ENCODE measurements around the gene CUEDC1. TPM values are rescaled to one million over a fixed set of nuclear protein-coding genes. Genes with fewer than 3 reads are reported as not detected.

The CUEDC1 gene
- total and polyA plus RNA-seq, 2 donors (not counting 1 experiment from before 2014, with no cell fraction given): 0.57 TPM; not detected in 1

GRCh38 chr17:57892146-57892819, 62.9 kb downstream of the CUEDC1 start:
- Mint-ChIP-seq H3K27me3 (peaks cover 41% of the 10 kb centered on the region), H3K4me3 (no peak overlapping the region), H3K27ac (peak overlapping the region; percentile 11), H3K9me3 (ENCODE audit: insufficient read depth) (no peaks in the 10 kb centered on the region), H3K4me1 (peaks cover 5% of the 10 kb centered on the region)
- Histone ChIP-seq H3K9me3 (ENCODE audit: control extremely low read depth in 1 of 3, control insufficient read depth in 2 of 3, insufficient read depth in 1 of 3, low read length in 2 of 3) (no peaks in the 10 kb centered on the region), H4K20me1 (ENCODE audit: control insufficient read depth, insufficient read depth, low read length, poor library complexity, severe bottlenecking) (no peaks in the 10 kb centered on the region), H3K79me2 (ENCODE audit: control insufficient read depth, insufficient read depth, low read length) (no peaks in the 10 kb centered on the region), H3K27me3 (replicated peaks in 1 of 4; ENCODE audit: control extremely low read depth in 1 of 4, control insufficient read depth in 3 of 4, insufficient read depth in 4 of 4, low read length in 3 of 4) (peaks cover 0 to 35% (median 12%) of the 10 kb centered on the region in 4 experiments), H2AFZ (ENCODE audit: insufficient read depth, low read depth, low read length, poor library complexity, severe bottlenecking) (no peak overlapping the region), H3K4me3 (ENCODE audit: control extremely low read depth in 1 of 5, extremely low read depth in 1 of 5, insufficient read depth in 1 of 5, low read depth in 2 of 5, low read length in 4 of 5) (no peak overlapping the region), H3K9ac (ENCODE audit: low read length) (no peak overlapping the region), H3K27ac (ENCODE audit: low read length in 2 of 2) (no peak overlapping the region), H3K4me1 (ENCODE audit: control insufficient read depth in 2 of 2, insufficient read depth in 2 of 2, low read length in 2 of 2) (peaks cover 0 to 3% of the 10 kb centered on the region in 2 donors), H3K36me3 (replicated peaks in 1 of 2; ENCODE audit: control extremely low read depth in 1 of 2, control insufficient read depth in 1 of 2, extremely low read depth in 1 of 2, insufficient read depth in 2 of 2, low read length in 1 of 2) (no peaks in the 10 kb centered on the region), H3K4me2 (replicated peaks; ENCODE audit: low read depth, low read length, poor library complexity, severe bottlenecking) (no peak overlapping the region)
- CTCF ChIA-PET: interaction anchor here (0.6 to 10.5 kb wide), 23 partner anchors 11 to 243 kb away, joined by 3 to 214 read pairs (median 5); partner anchors contain the start of genes MRPS23, SRSF1 and VEZF1
- TF ChIP-seq EZH2 (IDR thresholded peaks at IDR 0.05; ENCODE audit: borderline replicate concordance, insufficient read depth, low read depth, low read length, poor library complexity, severe bottlenecking) (no peak), CTCF (IDR thresholded peaks at IDR 0.05) (peak; percentile 96)
- 65% methylated on average over 5 of the region's 6 CpGs for WGBS (ENCODE audit: insufficient coverage)
- POLR2A ChIA-PET: interaction anchor here (0.5 to 0.7 kb wide), 2 partner anchors 10 to 28 kb away, joined by 3 to 6 read pairs; no protein-coding TSS in a partner anchor
- intact Hi-C loops (cut with micrococcal nuclease): loop anchor here (1.0 to 2.0 kb wide), 4 partner anchors 23 to 221 kb away; no protein-coding TSS in a partner anchor
- DNase-seq: peak; percentile 80
- peak; percentile 93 for ATAC-seq (ENCODE audit: low read depth)

DNA sequence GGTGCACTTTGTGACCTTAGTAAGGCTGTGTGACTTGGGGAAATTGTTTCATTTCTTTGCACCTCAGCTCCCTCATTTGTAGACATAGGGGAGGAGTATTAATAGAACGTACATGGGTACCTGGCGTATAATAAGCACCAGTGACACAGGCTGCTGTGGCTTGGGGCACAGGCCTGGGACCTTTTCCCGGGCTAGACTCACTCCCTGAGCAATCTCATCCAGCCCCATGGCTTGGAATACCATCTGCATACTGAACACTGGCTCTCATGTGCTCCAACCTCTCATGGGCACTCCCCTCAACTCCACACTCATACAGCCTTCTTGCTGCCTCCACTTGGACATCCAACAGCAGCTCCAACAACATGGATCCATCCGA, 64.4 kb downstream of the CUEDC1 start:
- Histone ChIP-seq H3K36me3 (replicated peaks in 1 of 2; ENCODE audit: control extremely low read depth in 1 of 2, control insufficient read depth in 1 of 2, extremely low read depth in 1 of 2, insufficient read depth in 2 of 2, low read length in 1 of 2) (no peaks in the 10 kb centered on the region), H2AFZ (ENCODE audit: insufficient read depth, low read depth, low read length, poor library complexity, severe bottlenecking) (no peak overlapping the region), H3K9me3 (ENCODE audit: control extremely low read depth in 1 of 3, control insufficient read depth in 2 of 3, insufficient read depth in 1 of 3, low read length in 2 of 3) (no peaks in the 10 kb centered on the region), H3K27ac (ENCODE audit: low read length in 2 of 2) (no peak overlapping the region), H3K4me3 (ENCODE audit: control extremely low read depth in 1 of 5, extremely low read depth in 1 of 5, insufficient read depth in 1 of 5, low read depth in 2 of 5, low read length in 4 of 5) (no peak overlapping the region), H3K4me2 (replicated peaks; ENCODE audit: low read depth, low read length, poor library complexity, severe bottlenecking) (no peak overlapping the region), H3K9ac (ENCODE audit: low read length) (no peak overlapping the region), H4K20me1 (ENCODE audit: control insufficient read depth, insufficient read depth, low read length, poor library complexity, severe bottlenecking) (no peaks in the 10 kb centered on the region), H3K79me2 (ENCODE audit: control insufficient read depth, insufficient read depth, low read length) (no peaks in the 10 kb centered on the region), H3K27me3 (replicated peaks in 1 of 4; ENCODE audit: control extremely low read depth in 1 of 4, control insufficient read depth in 3 of 4, insufficient read depth in 4 of 4, low read length in 3 of 4) (peaks cover 0 to 35% (median 12%) of the 10 kb centered on the region in 4 experiments), H3K4me1 (ENCODE audit: control insufficient read depth in 2 of 2, insufficient read depth in 2 of 2, low read length in 2 of 2) (peaks cover 0 to 3% of the 10 kb centered on the region in 2 donors)
- H3K4me3 Mint-ChIP-seq: no peak overlapping the region
- ChIA-PET CTCF (interaction anchor here (0.5 to 10.5 kb wide), 11 partner anchors 9 to 663 kb away, joined by 3 to 214 read pairs (median 4); partner anchors contain the start of gene VEZF1), POLR2A (no interaction called here)
- intact Hi-C loops (cut with micrococcal nuclease): no loop called here
- H3K4me1 Mint-ChIP-seq: peaks cover 5% of the 10 kb centered on the region
- H3K9me3 Mint-ChIP-seq (ENCODE audit: insufficient read depth): no peaks in the 10 kb centered on the region
- peaks cover 40% of the 10 kb centered on the region for H3K27me3 Mint-ChIP-seq
- 100% methylated on average over 3 of the region's 4 CpGs for WGBS (ENCODE audit: insufficient coverage)
- ATAC-seq (ENCODE audit: low read depth) (no peak), DNase-seq (no peak)
- H3K27ac Mint-ChIP-seq: no peak overlapping the region
- TF ChIP-seq CTCF (IDR thresholded peaks at IDR 0.05): no peak
- TF ChIP-seq EZH2 (IDR thresholded peaks at IDR 0.05; ENCODE audit: borderline replicate concordance, insufficient read depth, low read depth, low read length, poor library complexity, severe bottlenecking): no peak

Measured in B cell (primary cell).